ENCODE data around the gene ZNG1C.
"Not testable (repeated sequence)": the region's sequence is repeated elsewhere in the genome, so short reads cannot be mapped to it uniquely, and the experiment has no call there.

ZNG1C gene

GRCh38 chr9:68241683-68242082, at the start of gene ZNG1C:
TSS of gene ZNG1C (plus strand) at chr9:68241983. CDS start at chr9:68242032, 49 bp downstream.
- not testable (repeated sequence) for DNase-seq

GRCh38 chr9:68242437-68242836, 654 bp downstream of the ZNG1C start:
- DNase-seq: not testable (repeated sequence)

- not testable (repeated sequence) for DNase-seq
Observed at GRCh38 chr9:68281041-68281440, 39.3 kb downstream of the ZNG1C start.

GRCh38 chr9:68302567-68302966, 60.8 kb downstream of the ZNG1C start, which contains the start of gene FOXD4L3:
TSS of gene FOXD4L3 (plus strand) at chr9:68302867. CDS start at chr9:68302952, 85 bp downstream.
- not testable (repeated sequence) for DNase-seq

GRCh38 chr9:68303771-68304170, 62.0 kb downstream of the ZNG1C start:
- DNase-seq: not testable (repeated sequence)

- DNase-seq: not testable (repeated sequence)
Observed at GRCh38 chr9:68304212-68304611, 62.4 kb downstream of the ZNG1C start.

GRCh38 chr9:68304777-68305176, 63.0 kb downstream of the ZNG1C start:
- not testable (repeated sequence) for DNase-seq

- not testable (repeated sequence) for DNase-seq
Observed at GRCh38 chr9:68305680-68306285, 64.0 kb downstream of the ZNG1C start.

- not testable (repeated sequence) for DNase-seq
Observed at GRCh38 chr9:68306391-68306964, 64.7 kb downstream of the ZNG1C start.

GRCh38 chr9:68307127-68307526, 65.3 kb downstream of the ZNG1C start:
- DNase-seq: not testable (repeated sequence)

- DNase-seq: not testable (repeated sequence)
Observed at GRCh38 chr9:68307654-68308053, 65.9 kb downstream of the ZNG1C start.

- DNase-seq: not testable (repeated sequence)
Observed at GRCh38 chr9:68311208-68311607, 69.4 kb downstream of the ZNG1C start.

- not testable (repeated sequence) for DNase-seq
Observed at GRCh38 chr9:68318209-68318608, 76.4 kb downstream of the ZNG1C start.

- not testable (repeated sequence) for DNase-seq
Observed at GRCh38 chr9:68323749-68324148, 82.0 kb downstream of the ZNG1C start.

- DNase-seq: not testable (repeated sequence)
Observed at GRCh38 chr9:68324518-68324917, 82.7 kb downstream of the ZNG1C start.

GRCh38 chr9:68329106-68329505, 87.3 kb downstream of the ZNG1C start:
- DNase-seq: not testable (repeated sequence)

GRCh38 chr9:68330531-68331173, 88.9 kb downstream of the ZNG1C start:
- not testable (repeated sequence) for DNase-seq

- DNase-seq: not testable (repeated sequence)
Observed at GRCh38 chr9:68332122-68332521, 90.3 kb downstream of the ZNG1C start.

GRCh38 chr9:68335935-68336334, 94.2 kb downstream of the ZNG1C start:
- DNase-seq: not testable (repeated sequence)

- DNase-seq: not testable (repeated sequence)
Observed at GRCh38 chr9:68336639-68337339, 95.0 kb downstream of the ZNG1C start.

- DNase-seq: not testable (repeated sequence)
Observed at GRCh38 chr9:68338000-68338399, 96.2 kb downstream of the ZNG1C start.

- DNase-seq: not testable (repeated sequence)
Observed at GRCh38 chr9:68342265-68343025, 100.7 kb downstream of the ZNG1C start.
